Measurements from ENCODE around the gene DIS3L2. TPM values are rescaled to one million over a fixed set of nuclear protein-coding genes. Genes with fewer than 3 reads are reported as not detected.
"Not testable (repeated sequence)": the region's sequence is repeated elsewhere in the genome, so short reads cannot be mapped to it uniquely, and the experiment has no call there.

The DIS3L2 gene
- polyA plus RNA-seq, 4 donors, result 28.8 to 47.2 (median 36.4) TPM

DNA sequence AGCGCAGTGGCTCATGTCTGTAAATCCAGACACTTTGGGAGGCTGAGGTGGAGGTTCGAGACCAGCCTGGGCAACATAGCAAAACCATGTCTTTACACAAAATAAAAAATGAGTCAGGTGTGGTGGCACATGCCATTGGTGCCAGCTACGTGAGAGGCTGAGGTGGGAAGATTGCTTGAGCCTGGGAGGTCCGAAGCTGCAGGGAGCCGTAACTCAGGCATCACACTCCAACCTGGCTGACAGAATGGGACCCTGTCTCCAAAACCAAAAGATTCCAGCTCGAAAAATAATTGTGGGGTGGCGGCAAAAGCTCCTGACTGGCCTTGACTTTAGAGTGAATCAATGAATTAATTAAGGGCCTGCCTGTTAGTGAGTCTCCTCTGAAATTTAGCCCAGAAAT is 415.8 kb downstream of the DIS3L2 start:
- no peak for DNase-seq (ENCODE audit: low read depth in 4 of 4, low spot score in 2 of 4)

DNA sequence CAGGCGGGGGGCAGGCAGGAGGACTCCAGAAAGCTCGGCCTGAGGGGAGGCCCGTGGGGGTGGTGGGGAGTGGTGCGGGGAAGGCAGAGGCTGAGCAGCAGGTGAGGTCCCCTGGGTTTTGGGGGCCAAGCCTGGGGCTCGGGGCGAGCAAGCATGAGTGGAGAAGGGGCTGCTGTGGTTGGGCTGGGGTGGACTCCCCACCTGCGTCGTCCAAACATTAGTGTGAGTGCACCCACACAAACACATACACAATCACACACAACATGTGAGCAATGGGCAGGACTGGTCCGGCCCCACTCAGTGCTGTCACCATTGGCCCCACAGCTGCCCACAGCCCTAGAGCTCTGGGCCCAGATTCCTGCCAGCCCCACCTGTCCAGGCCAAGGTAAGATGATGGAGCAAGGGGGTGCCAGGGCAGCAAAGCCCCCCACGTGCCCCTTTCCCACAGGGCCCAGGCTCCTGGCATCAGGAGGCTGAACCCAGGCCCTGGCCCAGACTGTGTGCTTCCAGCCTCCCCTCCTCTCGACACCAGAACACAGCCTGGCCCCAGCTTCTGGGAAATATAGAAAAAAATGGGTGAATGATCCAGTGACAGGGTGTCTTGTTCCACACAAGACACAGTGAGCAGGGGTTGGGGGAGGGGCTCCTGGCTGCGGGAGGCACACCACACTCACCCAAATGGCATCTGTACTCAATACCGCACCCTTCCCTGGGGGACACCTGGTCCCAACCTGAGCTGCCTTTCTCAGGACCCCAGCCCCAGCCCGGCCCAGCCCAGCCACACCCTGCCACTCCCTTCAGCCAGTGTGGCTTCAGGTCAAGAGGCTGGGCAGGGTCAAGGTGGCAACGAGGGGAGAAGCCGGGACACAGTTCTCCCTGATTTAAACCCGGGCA is 416.6 kb downstream of the DIS3L2 start:
- no peak for DNase-seq (ENCODE audit: low read depth in 4 of 4, low spot score in 2 of 4)

DNA sequence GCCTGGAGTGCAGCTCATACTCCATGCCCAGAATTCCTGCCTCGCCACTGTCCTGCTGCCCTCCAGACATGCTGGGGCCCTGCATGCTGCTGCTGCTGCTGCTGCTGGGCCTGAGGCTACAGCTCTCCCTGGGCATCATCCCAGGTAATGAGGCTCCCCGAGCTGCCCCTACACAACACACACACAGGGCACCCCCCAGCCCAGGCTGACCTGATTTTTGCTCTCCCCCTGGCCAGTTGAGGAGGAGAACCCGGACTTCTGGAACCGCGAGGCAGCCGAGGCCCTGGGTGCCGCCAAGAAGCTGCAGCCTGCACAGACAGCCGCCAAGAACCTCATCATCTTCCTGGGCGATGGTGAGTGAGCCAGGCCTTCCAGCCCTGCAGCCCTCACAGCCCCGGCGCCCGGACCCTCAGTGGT is 417.2 kb downstream of the DIS3L2 start, which contains the start of gene ALPP:
Gene ALPP, plus strand, starts transcription at position 17 of the 417 bp plus-strand sequence. Its CDS starts 52 bp downstream, at position 69.
- not testable (repeated sequence) for DNase-seq (ENCODE audit: low read depth in 4 of 4, low spot score in 2 of 4)

DNA sequence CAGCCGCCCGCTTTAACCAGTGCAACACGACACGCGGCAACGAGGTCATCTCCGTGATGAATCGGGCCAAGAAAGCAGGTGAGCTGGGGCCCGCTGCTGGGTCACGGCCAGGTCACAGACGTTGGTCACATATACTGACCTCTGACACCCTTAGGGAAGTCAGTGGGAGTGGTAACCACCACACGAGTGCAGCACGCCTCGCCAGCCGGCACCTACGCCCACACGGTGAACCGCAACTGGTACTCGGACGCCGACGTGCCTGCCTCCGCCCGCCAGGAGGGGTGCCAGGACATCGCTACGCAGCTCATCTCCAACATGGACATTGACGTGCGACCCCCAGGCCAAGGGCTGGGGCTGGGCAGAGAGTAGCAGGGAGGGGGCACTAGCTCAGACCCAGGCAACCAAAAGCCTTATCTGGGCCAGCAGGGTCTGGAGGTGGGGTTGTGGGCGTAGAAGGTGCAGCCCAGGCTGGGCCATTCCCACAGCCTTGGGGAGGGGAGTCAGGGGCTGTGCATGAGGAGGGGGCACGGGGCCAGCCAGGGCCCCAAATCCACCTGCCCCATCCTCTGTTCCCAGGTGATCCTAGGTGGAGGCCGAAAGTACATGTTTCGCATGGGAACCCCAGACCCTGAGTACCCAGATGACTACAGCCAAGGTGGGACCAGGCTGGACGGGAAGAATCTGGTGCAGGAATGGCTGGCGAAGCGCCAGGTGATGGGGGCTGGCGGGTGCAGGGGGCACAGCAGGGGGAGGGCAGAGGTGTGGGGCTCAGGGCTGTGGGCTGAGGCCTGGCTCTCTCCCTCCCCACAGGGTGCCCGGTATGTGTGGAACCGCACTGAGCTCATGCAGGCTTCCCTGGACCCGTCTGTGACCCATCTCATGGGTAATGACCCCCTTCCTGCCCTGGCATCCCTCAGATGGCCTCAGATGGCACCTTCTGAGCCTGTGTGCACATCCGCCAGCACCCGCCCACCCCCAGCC is 418.4 kb downstream of the DIS3L2 start:
- not testable (repeated sequence) for DNase-seq (ENCODE audit: low read depth in 4 of 4, low spot score in 2 of 4)

- DNase-seq (ENCODE audit: low read depth in 4 of 4, low spot score in 2 of 4), result not testable (repeated sequence)
Observed at GRCh38 chr2:232381204-232382031, 419.9 kb downstream of the DIS3L2 start.

GRCh38 chr2:232382331-232383225 is 421.1 kb downstream of the DIS3L2 start:
- no peak for DNase-seq (ENCODE audit: low read depth in 4 of 4, low spot score in 2 of 4)

DNA sequence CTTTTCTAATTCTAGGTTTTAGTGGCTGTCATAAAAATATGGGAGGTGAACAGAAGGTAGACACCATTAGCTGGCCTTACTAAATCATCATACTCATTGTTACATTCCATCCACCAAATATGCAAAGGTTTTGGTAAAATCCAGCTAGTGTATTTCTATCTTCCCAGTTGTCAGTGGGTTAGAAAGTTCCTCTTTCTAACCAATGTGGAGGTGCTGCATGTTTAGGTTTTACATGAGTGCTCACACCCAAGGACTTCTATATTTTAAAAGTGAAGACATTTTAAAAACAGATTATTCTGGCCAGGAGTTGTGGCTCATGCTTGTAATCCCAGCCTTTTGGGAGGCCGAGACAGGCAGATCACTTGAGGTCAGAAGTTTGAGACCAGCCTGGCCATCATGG is 423.0 kb downstream of the DIS3L2 start:
- DNase-seq (ENCODE audit: low read depth in 4 of 4, low spot score in 2 of 4), result no peak

- DNase-seq (ENCODE audit: low read depth in 4 of 4, low spot score in 2 of 4), result not testable (repeated sequence)
Observed at GRCh38 chr2:232385058-232385457, 423.5 kb downstream of the DIS3L2 start.

DNA sequence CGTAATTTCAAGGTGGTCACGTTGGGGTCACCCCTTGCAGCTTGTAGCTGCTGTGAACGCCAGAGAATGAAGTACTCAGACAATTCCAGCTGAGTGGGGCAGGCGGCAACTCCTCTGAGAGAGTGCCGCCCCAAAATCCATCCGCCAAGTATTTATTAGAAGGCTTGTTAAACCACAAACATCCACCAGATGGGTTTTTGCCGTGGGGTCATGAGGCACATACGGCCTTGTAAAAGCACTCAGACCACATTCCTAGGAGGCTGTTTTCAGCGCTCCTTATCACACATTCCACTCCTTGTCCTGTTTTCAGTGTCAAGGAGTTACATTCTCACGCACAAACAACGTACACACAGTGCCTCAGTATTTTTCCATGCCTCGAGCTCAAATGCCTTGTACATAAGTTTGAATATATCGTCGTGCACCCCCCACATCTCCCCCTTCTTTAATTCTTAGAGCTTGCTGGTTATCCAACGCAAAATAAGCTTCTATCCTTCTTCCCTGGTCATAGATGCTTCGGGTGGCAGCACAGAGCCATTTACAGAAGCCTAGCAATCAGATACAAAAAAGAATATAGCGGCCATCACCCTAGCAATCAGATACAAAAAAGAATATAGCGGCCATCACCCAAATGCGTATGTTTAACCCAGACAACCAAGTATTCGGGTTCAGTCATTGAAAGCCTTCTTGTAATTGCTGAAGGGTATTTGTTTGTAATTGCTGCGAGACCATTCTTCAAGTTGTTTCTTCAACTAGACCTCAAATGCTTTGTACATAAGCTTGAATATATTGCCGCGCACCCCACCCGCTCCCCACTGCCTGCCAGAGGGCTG is 424.4 kb downstream of the DIS3L2 start:
- no peak for DNase-seq (ENCODE audit: low read depth in 4 of 4, low spot score in 2 of 4)

DNA sequence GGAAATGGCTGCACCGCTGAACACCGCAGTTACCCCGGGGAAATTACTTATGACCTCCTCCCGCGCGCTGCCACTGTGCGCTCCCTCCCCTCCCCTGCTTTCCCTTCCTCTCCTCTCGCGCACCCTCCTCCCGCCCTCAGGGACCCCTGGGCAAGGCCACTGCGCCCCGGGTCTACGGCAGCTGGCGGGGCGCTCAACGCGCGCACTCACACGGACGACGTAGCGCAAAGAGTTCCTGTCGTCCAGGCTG is 424.9 kb downstream of the DIS3L2 start:
- DNase-seq (ENCODE audit: low read depth in 4 of 4, low spot score in 2 of 4), result no peak

Other genes starting within 250 kb of the DIS3L2 start
- 10 to 100 TPM; 26.0 to 27.8 (median 27.6) TPM for gene PDE6D, start 180.4 kb upstream of the DIS3L2 start, polyA plus RNA-seq (ENCODE audit: insufficient read length in 4 of 4)
- 10 to 100 TPM; 47.2 to 71.5 (median 63.1) TPM for gene COPS7B, start 175.3 kb upstream of the DIS3L2 start, polyA plus RNA-seq (ENCODE audit: insufficient read length in 4 of 4)
- under 1 TPM; 0.34 to 0.79 (median 0.63) TPM for gene NPPC, start 35.3 kb upstream of the DIS3L2 start, polyA plus RNA-seq (ENCODE audit: insufficient read length in 4 of 4)